Muscle of back (tissue), 11 donors: ENCODE data around the gene FOXC1. TPM values are rescaled to one million over a fixed set of nuclear protein-coding genes. Genes with fewer than 3 reads are reported as not detected.
A peak's percentile ranks its signal among the peaks of the same experiment; 100 is the strongest.

Experiments
- DNase-seq, 3 donors: peaks; one replicate each; pipeline versions ENCODE4 v3.0.0 to v3.0.0-alpha.2; 2013
- polyA plus RNA-seq, 10 donors: library from polyadenylated mRNA; unstranded; fragments of 120-200 nt; gene quantifications; one replicate each; pipeline ENCODE4 v1.2.1, GENCODE V29; 2013; ENCODE audit not compliant: insufficient read length in 10 of 10

Gene FOXC1
- polyA plus RNA-seq, 10 donors, result 1.6 to 3.0 (median 2.2) TPM

DNA sequence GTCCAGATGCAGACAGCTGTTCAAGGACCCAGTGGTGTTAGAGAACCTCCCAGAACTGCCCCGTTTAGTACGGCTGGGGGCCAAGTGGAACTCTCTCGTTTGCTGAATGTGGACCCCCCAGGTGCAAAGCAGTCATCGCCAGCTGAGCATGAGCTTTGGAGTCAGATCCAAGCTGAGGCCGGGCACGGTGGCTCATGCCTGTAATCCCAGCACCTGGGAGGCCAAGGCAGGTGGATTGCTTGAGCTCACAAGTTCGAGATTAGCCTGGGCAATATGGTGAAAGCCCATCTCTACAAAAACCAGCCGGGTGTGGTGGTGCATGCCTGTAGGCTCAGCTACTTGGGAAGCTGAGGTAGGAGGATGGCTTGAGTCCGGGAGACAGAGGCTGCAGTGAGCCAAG is 29.7 kb downstream of the FOXC1 start:
- no peak for DNase-seq

DNA sequence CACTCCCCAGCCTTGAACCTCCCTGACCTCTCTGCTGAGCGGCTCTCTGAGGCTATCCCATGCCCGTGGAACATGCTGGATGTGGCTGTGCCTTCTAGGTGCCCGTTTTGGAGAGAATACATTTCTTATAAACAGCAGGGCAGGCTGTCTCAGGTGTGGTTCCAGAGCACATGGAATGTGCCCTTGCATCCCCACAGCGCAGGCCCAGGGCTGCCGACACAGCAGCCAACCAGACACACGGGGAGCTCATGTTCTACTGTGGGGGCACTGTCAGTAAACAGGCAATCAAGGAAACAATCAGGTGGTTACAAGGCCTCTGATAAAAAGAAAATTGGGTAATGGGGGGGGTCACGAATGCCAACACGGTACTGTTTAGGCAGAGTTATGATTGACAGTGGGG is 30.8 kb downstream of the FOXC1 start:
- no peak for DNase-seq

GRCh38 chr6:1641343-1641885 is 31.7 kb downstream of the FOXC1 start:
- no peak for DNase-seq

GRCh38 chr6:1643111-1643510 is 33.4 kb downstream of the FOXC1 start:
- no peak for DNase-seq

DNA sequence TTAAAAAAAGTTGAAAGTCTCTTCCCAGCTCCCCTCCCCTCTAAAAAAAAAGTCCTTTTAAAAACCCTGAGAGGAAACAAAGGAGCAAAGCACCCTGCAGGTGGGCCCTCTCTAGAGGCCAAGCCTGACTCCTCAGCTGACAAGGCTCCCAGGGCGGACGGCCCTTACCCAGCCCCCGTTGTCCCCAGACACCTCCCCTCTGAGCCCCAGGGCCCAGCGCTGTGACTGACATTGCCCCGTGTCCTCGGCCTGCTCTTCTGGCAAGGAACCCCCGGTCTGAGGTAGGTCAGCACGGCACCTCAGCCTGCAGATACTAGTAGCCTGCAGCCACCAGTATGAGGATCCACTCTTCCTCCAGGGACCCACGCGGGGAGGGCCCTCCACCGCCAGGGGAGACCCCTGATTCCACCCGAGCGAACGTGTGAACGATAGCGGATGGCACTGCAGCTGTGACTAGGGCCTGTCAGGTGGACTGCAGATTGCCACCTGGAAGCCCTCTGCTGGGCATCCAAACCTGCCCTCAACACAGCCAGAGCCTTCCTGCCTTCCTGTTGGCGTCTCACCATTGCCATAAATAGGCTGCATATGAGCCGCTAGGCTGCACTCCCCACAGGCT is 34.2 kb downstream of the FOXC1 start:
- no peak for DNase-seq

DNA sequence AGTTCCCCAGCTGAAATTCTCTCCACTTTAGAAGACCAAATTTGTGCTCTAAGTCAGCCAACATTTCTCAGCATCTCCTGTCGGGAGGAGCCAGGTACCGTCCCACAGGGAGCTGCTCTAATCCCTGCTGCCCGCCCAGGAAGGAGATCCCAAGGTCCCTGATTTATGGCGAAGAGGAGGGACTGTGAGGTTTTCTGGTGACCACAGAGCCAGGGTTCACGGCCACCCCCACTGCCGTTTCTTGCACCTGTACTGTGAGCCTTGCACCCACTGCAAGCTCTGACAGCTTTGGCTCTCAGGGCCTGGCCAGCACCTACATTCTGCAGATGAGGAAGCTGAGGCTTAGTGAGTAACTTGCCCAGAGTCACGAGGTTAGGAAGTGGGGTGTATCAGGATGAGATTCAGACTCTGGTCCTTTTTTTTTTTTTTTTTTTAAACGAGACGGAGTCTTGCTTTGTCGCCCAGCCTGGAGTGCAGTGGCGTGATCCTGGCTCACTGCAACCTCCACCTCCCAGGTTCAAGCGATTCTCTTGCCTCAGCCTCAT is 34.9 kb downstream of the FOXC1 start:
- DNase-seq, result no peak

DNA sequence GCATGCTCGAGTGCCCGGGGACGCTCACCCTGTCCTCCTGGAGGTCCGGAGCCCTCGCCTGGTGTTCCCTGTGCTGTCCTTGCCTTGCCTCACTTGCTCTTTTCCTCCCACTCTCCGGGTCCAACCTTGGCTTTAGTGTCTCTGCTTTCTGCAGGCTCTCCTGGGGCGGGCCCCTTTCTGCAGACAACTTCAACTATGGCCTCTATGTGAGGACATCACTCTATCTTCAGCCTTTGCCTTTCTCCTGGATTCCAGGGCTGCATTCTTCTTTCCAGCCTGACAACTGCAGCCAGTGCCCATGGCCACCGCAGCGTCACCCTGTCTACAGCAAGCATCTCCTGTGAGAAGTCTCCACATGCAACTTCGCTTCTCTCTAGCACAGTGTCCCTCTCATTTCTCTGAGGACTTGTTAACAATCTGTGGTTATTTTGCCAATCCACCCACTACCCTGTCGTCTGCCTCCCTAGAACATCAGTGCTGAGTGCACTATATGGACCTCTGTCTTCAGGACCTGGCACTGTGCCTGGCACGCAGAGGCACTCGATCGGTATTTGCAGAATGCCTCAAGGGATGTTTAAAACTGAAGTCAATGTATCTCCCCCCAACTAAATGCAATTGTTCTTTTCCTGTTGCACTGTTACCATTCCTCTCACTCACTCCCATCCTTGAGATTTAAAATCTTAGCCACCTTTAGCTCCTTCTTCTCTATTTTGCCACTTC is 35.9 kb downstream of the FOXC1 start:
- DNase-seq, result no peak

- no peak for DNase-seq
These were observed 41.6 kb downstream of the FOXC1 start for GRCh38 chr6:1651362-1651761.

GRCh38 chr6:1652842-1653241 is 43.1 kb downstream of the FOXC1 start:
- no peak for DNase-seq

DNA sequence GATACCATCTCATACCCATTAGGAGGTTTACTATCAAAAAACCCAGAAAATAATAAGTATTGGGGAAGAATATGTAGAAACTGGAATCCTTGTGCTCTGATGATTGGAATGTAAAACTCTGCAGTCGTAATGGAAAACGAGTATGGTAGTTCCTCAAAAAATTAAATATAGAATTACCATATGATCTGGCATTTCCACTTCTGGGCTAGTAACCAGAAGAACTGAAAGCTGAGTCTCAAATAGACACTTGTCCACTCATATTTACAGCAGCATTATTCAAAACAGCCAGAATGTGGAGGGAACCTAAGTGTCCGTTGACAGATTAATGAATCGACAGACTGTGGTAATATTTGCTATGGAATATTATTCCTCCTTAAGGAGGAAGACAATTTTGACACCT is 44.3 kb downstream of the FOXC1 start:
- no peak for DNase-seq

DNA sequence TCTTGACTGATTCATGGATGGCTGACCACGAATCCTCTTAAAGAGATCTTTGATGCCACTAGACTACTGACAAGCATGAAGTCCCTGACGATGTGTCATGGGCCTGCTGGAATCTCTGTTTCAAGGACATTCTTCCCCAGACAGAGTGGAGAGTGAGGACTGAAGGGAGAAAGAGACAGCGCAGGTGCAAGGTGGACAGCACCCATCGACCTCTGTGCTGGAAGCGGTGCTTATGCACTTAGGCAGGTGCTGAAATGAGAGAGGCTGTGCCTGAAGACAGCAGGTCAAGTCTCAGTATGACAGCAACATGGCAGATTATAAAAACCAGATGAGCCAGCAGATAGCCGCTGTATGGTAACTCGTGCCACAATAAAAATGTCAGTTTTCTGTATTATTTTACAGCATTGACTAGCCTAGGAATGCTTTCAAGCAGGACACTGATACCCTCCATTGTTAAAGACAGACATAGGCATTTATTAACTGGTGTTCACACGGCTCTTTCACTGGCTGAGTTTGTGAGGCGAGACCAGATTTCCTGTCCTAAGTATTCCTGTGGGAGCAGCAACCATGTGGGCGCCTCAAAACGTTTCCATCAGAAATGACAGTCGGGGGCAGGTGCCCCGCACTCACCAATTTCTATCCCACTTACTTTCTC is 47.5 kb downstream of the FOXC1 start:
- no peak for DNase-seq

- DNase-seq, result no peak
These were observed 48.1 kb downstream of the FOXC1 start for GRCh38 chr6:1657771-1658165.

DNA sequence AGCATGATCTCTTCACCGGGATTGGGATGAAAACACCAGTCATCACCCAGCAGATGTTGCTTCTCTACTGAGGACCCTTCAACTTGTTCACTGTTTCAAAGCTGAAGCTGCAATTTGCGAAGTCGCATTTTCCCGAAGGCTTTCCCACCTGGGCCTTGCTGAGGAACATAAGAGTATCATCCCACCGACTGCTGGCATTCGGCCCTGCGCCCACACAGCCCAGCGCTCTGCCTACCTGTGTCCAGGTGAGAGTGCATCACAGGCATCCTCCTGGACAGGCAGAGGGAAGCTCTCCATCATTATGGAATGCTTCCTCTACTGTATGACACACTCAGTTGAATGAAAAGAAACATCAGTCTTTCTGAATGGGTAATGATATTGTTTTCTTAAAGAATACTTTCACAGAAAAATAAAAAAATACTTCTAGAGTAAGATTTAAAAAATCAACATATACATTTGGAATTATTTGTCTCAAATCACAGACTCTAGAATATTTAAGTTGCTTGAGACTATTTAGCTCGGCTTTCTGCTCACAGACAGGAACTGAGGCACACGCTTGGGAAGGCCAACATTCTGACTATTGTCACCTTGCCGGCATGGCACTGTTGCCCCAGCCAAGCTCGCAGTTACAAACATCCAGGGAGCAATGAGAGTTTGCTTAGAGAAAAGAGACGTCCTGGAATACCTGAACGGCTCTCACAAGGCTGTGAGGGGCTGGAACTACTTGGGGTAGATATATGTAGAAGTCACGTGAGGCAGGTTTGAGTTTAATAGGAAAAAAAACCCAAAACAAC is 48.7 kb downstream of the FOXC1 start:
- no peak for DNase-seq

DNA sequence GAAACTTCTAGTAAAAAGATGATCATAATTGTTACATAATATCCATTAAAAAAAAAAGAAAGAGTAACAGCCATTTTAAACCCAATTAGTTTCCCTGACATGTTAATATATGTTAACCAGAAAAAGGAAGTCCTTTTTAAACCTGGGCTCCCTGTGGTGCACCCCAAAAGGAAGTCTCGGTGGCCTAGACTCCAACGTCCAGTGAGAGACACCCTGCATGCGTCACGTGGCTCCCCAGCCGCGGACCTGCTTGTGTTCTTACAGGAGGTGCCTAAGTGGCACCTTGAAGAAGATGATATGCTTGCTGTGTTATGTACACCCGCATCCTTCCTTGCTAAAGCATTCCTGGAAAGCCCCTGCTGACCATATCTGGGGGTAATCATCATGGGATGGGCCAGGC is 50.1 kb downstream of the FOXC1 start:
- no peak for DNase-seq

GRCh38 chr6:1662534-1662933 is 52.8 kb downstream of the FOXC1 start:
- DNase-seq, result peak in 1 of 3 donors; percentile 55

Other genes starting within 250 kb of the FOXC1 start
- under 1 TPM; 0.13 to 0.67 (median 0.21) TPM for gene FOXF2, start 220.3 kb upstream of the FOXC1 start, polyA plus RNA-seq